Natural killer cell treated with Interleukin-12 subunit alpha and Interleukin-12 subunit beta and Interleukin-15 and Interleukin-18, amount 100 ng/mL, for 72 hours (primary cell): ENCODE measurements around the gene TDRD1. TPM values are rescaled to one million over a fixed set of nuclear protein-coding genes. Genes with fewer than 3 reads are reported as not detected.

Experiments used
- ATAC-seq, 2 donors: fragments of 150-1000 bp; cut with Tn5 transposase in 1 of 2; sonication (Bioruptor Pico), chemical (Tn5 transposase) in 1 of 2; 2 replicates each; pipeline ENCODE4 v1.10.0; 2021
- DNase-seq: peaks from one replicate; pipeline ENCODE4 v3.0.0; 2022; ENCODE audit warnings: low spot score
- H3K27ac Mint-ChIP-seq, 2 donors: 1 replicate in 1 of 2; 2 replicates in 1 of 2; pipeline ENCODE4 v1.8.0; 2022; ENCODE audit warnings: mixed read lengths in 2 of 2, mild to moderate bottlenecking in 1 of 2, moderate library complexity in 1 of 2
- H3K27me3 Mint-ChIP-seq, 2 donors: 1 replicate in 1 of 2; 2 replicates in 1 of 2; pipeline ENCODE4 v1.8.0; 2022; ENCODE audit warnings: mixed read lengths in 2 of 2
- H3K36me3 Mint-ChIP-seq: one replicate; pipeline ENCODE4 v1.8.0; 2022; ENCODE audit warnings: mixed read lengths
- H3K4me1 Mint-ChIP-seq, 2 donors: 1 replicate in 1 of 2; 2 replicates in 1 of 2; pipeline ENCODE4 v1.8.0; 2022; ENCODE audit warnings: low read depth in 2 of 2, mixed read lengths in 2 of 2, mild to moderate bottlenecking in 1 of 2
- H3K4me3 Mint-ChIP-seq: one replicate; pipeline ENCODE4 v1.8.0; 2022; ENCODE audit warnings: mixed read lengths
- H3K9me3 Mint-ChIP-seq: 2 replicates; pipeline ENCODE4 v1.8.0; 2022; ENCODE audit warnings: mixed read lengths
- total RNA-seq, 2 donors: library from RNA; stranded (reverse); gene quantifications; one replicate each; pipeline ENCODE4 v1.2.3, GENCODE V29; 2022

Gene TDRD1
- total RNA-seq, 2 donors from 2014 or later = 0.24 TPM; not detected in 1

- Mint-ChIP-seq H3K4me3 (no peak overlapping the region), H3K9me3 (no peaks in the 10 kb centered on the region), H3K36me3 (no peaks in the 10 kb centered on the region), H3K27ac (no peak overlapping the region), H3K4me1 (no peaks in the 10 kb centered on the region), H3K27me3 (peaks cover 11 to 12% of the 10 kb centered on the region in 2 donors)
- ATAC-seq (no peak), DNase-seq (no peak)
Observed at GRCh38 chr10:114184276-114184675, 5.1 kb downstream of the TDRD1 start.

- H3K4me1 Mint-ChIP-seq = no peaks in the 10 kb centered on the region
- no peaks in the 10 kb centered on the region for H3K9me3 Mint-ChIP-seq
- peaks cover 13 to 17% of the 10 kb centered on the region in 2 donors for H3K27me3 Mint-ChIP-seq
- no peak for ATAC-seq
- H3K4me3 Mint-ChIP-seq = no peak overlapping the region
- no peaks in the 10 kb centered on the region for H3K36me3 Mint-ChIP-seq
- no peak for DNase-seq
- no peak overlapping the region for H3K27ac Mint-ChIP-seq
Observed at GRCh38 chr10:114188001-114188400, 8.8 kb downstream of the TDRD1 start.

- no peak for DNase-seq
- no peak for ATAC-seq
- Mint-ChIP-seq H3K27ac (no peak overlapping the region), H3K36me3 (no peaks in the 10 kb centered on the region), H3K9me3 (no peaks in the 10 kb centered on the region), H3K4me3 (no peak overlapping the region), H3K4me1 (no peaks in the 10 kb centered on the region), H3K27me3 (peaks cover 14 to 26% of the 10 kb centered on the region in 2 donors)
Observed at GRCh38 chr10:114188900-114189299, 9.7 kb downstream of the TDRD1 start.

GRCh38 chr10:114189700-114190099 lies 10.5 kb downstream of the TDRD1 start:
- Mint-ChIP-seq H3K27me3 (peaks cover 16 to 34% of the 10 kb centered on the region in 2 donors), H3K4me1 (peaks cover 0 to 5% of the 10 kb centered on the region in 2 donors), H3K27ac (no peak overlapping the region), H3K4me3 (no peak overlapping the region), H3K9me3 (no peaks in the 10 kb centered on the region), H3K36me3 (no peaks in the 10 kb centered on the region)
- ATAC-seq = no peak
- DNase-seq = no peak

GRCh38 chr10:114195079-114195478 lies 15.9 kb downstream of the TDRD1 start:
- Mint-ChIP-seq H3K36me3 (no peaks in the 10 kb centered on the region), H3K9me3 (no peaks in the 10 kb centered on the region), H3K27me3 (peaks cover 37 to 60% of the 10 kb centered on the region in 2 donors), H3K27ac (no peak overlapping the region), H3K4me3 (no peak overlapping the region), H3K4me1 (peaks cover 0 to 12% of the 10 kb centered on the region in 2 donors)
- ATAC-seq (peak in 1 of 2 donors; percentile 66), DNase-seq (no peak)

GRCh38 chr10:114199239-114199638 lies 20.1 kb downstream of the TDRD1 start:
- Mint-ChIP-seq H3K27me3 (peaks cover 39 to 43% of the 10 kb centered on the region in 2 donors), H3K4me1 (peaks cover 0 to 12% of the 10 kb centered on the region in 2 donors)
- no peak for ATAC-seq

GRCh38 chr10:114202812-114203211 lies 23.7 kb downstream of the TDRD1 start:
- ATAC-seq = no peak
- no peak for DNase-seq
- H3K36me3 Mint-ChIP-seq = no peaks in the 10 kb centered on the region
- no peaks in the 10 kb centered on the region for H3K9me3 Mint-ChIP-seq
- no peak overlapping the region for H3K4me3 Mint-ChIP-seq
- H3K27ac Mint-ChIP-seq = no peak overlapping the region
- H3K27me3 Mint-ChIP-seq = peaks cover 19 to 20% of the 10 kb centered on the region in 2 donors
- H3K4me1 Mint-ChIP-seq = no peaks in the 10 kb centered on the region

More at GRCh38 chr10:114199239-114199638, 20.1 kb downstream of the TDRD1 start:
- H3K27ac Mint-ChIP-seq = no peak overlapping the region
- no peaks in the 10 kb centered on the region for H3K9me3 Mint-ChIP-seq
- DNase-seq = no peak
- H3K4me3 Mint-ChIP-seq = no peak overlapping the region
- no peaks in the 10 kb centered on the region for H3K36me3 Mint-ChIP-seq

- DNase-seq (no peak), ATAC-seq (no peak)
- Mint-ChIP-seq H3K4me1 (no peaks in the 10 kb centered on the region), H3K4me3 (no peak overlapping the region), H3K27me3 (peaks cover 10 to 23% of the 10 kb centered on the region in 2 donors), H3K36me3 (no peaks in the 10 kb centered on the region), H3K27ac (no peak overlapping the region), H3K9me3 (no peaks in the 10 kb centered on the region)
Observed at GRCh38 chr10:114206902-114207301, 27.7 kb downstream of the TDRD1 start.

GRCh38 chr10:114207349-114207748 lies 28.2 kb downstream of the TDRD1 start:
- no peaks in the 10 kb centered on the region for H3K4me1 Mint-ChIP-seq
- H3K27ac Mint-ChIP-seq = no peak overlapping the region
- no peaks in the 10 kb centered on the region for H3K9me3 Mint-ChIP-seq
- ATAC-seq (no peak), DNase-seq (no peak)
- H3K36me3 Mint-ChIP-seq = no peaks in the 10 kb centered on the region
- peaks cover 8 to 23% of the 10 kb centered on the region in 2 donors for H3K27me3 Mint-ChIP-seq
- H3K4me3 Mint-ChIP-seq = no peak overlapping the region

- H3K27me3 Mint-ChIP-seq = peaks cover 8 to 23% of the 10 kb centered on the region in 2 donors
- no peak overlapping the region for H3K27ac Mint-ChIP-seq
- H3K9me3 Mint-ChIP-seq = no peaks in the 10 kb centered on the region
- H3K36me3 Mint-ChIP-seq = no peaks in the 10 kb centered on the region
- DNase-seq (no peak), ATAC-seq (no peak)
- no peak overlapping the region for H3K4me3 Mint-ChIP-seq
- H3K4me1 Mint-ChIP-seq = no peaks in the 10 kb centered on the region
Observed at GRCh38 chr10:114208351-114208750, 29.2 kb downstream of the TDRD1 start.

GRCh38 chr10:114212153-114212552 lies 33.0 kb downstream of the TDRD1 start:
- ATAC-seq (no peak), DNase-seq (no peak)
- Mint-ChIP-seq H3K4me1 (no peaks in the 10 kb centered on the region), H3K9me3 (no peaks in the 10 kb centered on the region), H3K4me3 (no peak overlapping the region), H3K27me3 (peaks cover 13 to 27% of the 10 kb centered on the region in 2 donors), H3K27ac (no peak overlapping the region), H3K36me3 (no peaks in the 10 kb centered on the region)

- Mint-ChIP-seq H3K27me3 (peaks cover 17 to 28% of the 10 kb centered on the region in 2 donors), H3K36me3 (no peaks in the 10 kb centered on the region), H3K4me1 (no peaks in the 10 kb centered on the region), H3K9me3 (no peaks in the 10 kb centered on the region), H3K27ac (no peak overlapping the region), H3K4me3 (no peak overlapping the region)
- DNase-seq (no peak), ATAC-seq (no peak)
Observed at GRCh38 chr10:114215033-114215432, 35.9 kb downstream of the TDRD1 start.

GRCh38 chr10:114220281-114220680 lies 41.1 kb downstream of the TDRD1 start:
- Mint-ChIP-seq H3K4me3 (no peak overlapping the region), H3K27ac (no peak overlapping the region), H3K9me3 (no peaks in the 10 kb centered on the region), H3K36me3 (no peaks in the 10 kb centered on the region), H3K27me3 (peaks cover 31 to 47% of the 10 kb centered on the region in 2 donors), H3K4me1 (no peaks in the 10 kb centered on the region)
- ATAC-seq = no peak
- DNase-seq = no peak

- Mint-ChIP-seq H3K27me3 (peaks cover 31 to 46% of the 10 kb centered on the region in 2 donors), H3K27ac (no peak overlapping the region), H3K9me3 (no peaks in the 10 kb centered on the region), H3K4me1 (no peaks in the 10 kb centered on the region), H3K4me3 (no peak overlapping the region), H3K36me3 (no peaks in the 10 kb centered on the region)
- ATAC-seq (no peak), DNase-seq (no peak)
Observed at GRCh38 chr10:114221235-114221634, 42.1 kb downstream of the TDRD1 start.

GRCh38 chr10:114223066-114223465 lies 43.9 kb downstream of the TDRD1 start:
- Mint-ChIP-seq H3K27ac (no peak overlapping the region), H3K9me3 (no peaks in the 10 kb centered on the region), H3K27me3 (peaks cover 32 to 50% of the 10 kb centered on the region in 2 donors), H3K4me3 (no peak overlapping the region), H3K36me3 (no peaks in the 10 kb centered on the region), H3K4me1 (no peaks in the 10 kb centered on the region)
- ATAC-seq = no peak
- no peak for DNase-seq
